ENCODE measurements around the gene CCDC71L.

Gene CCDC71L

GRCh38 chr7:106626376-106627164, 34.4 kb downstream of the CCDC71L start:
- in situ Hi-C loops (cut with HindIII; ENCODE audit: low sequenced_read_pairs) = no loop called here

GRCh38 chr7:106625678-106626301, 35.2 kb downstream of the CCDC71L start:
- in situ Hi-C loops (cut with HindIII; ENCODE audit: low sequenced_read_pairs) = no loop called here

- in situ Hi-C loops (cut with HindIII; ENCODE audit: low sequenced_read_pairs) = no loop called here
These were observed 37.1 kb downstream of the CCDC71L start for GRCh38 chr7:106623853-106624252.

GRCh38 chr7:106623315-106623660, 37.7 kb downstream of the CCDC71L start:
- in situ Hi-C loops (cut with HindIII; ENCODE audit: low sequenced_read_pairs) = no loop called here

GRCh38 chr7:106622654-106623314, 38.2 kb downstream of the CCDC71L start:
- in situ Hi-C loops (cut with HindIII; ENCODE audit: low sequenced_read_pairs) = no loop called here

GRCh38 chr7:106621393-106622132, 39.4 kb downstream of the CCDC71L start:
- in situ Hi-C loops (cut with HindIII; ENCODE audit: low sequenced_read_pairs) = no loop called here

GRCh38 chr7:106620676-106621075, 40.3 kb downstream of the CCDC71L start:
- in situ Hi-C loops (cut with HindIII; ENCODE audit: low sequenced_read_pairs) = no loop called here

- in situ Hi-C loops (cut with HindIII; ENCODE audit: low sequenced_read_pairs) = no loop called here
These were observed 40.9 kb downstream of the CCDC71L start for GRCh38 chr7:106620034-106620433.

- in situ Hi-C loops (cut with HindIII; ENCODE audit: low sequenced_read_pairs) = no loop called here
These were observed 41.7 kb downstream of the CCDC71L start for GRCh38 chr7:106619213-106619612.

GRCh38 chr7:106618480-106618879, 42.5 kb downstream of the CCDC71L start:
- in situ Hi-C loops (cut with HindIII; ENCODE audit: low sequenced_read_pairs) = no loop called here

- in situ Hi-C loops (cut with HindIII; ENCODE audit: low sequenced_read_pairs) = no loop called here
These were observed 43.1 kb downstream of the CCDC71L start for GRCh38 chr7:106617860-106618259.

- in situ Hi-C loops (cut with HindIII; ENCODE audit: low sequenced_read_pairs) = no loop called here
These were observed 44.3 kb downstream of the CCDC71L start for GRCh38 chr7:106616708-106617051.

- in situ Hi-C loops (cut with HindIII; ENCODE audit: low sequenced_read_pairs) = no loop called here
These were observed 44.9 kb downstream of the CCDC71L start for GRCh38 chr7:106615808-106616707.

GRCh38 chr7:106614751-106615150, 46.2 kb downstream of the CCDC71L start:
- in situ Hi-C loops (cut with HindIII; ENCODE audit: low sequenced_read_pairs) = no loop called here

GRCh38 chr7:106613848-106614560, 47.0 kb downstream of the CCDC71L start:
- in situ Hi-C loops (cut with HindIII; ENCODE audit: low sequenced_read_pairs) = no loop called here

GRCh38 chr7:106613279-106613678, 47.7 kb downstream of the CCDC71L start:
- in situ Hi-C loops (cut with HindIII; ENCODE audit: low sequenced_read_pairs) = no loop called here

GRCh38 chr7:106612432-106612831, 48.5 kb downstream of the CCDC71L start:
- in situ Hi-C loops (cut with HindIII; ENCODE audit: low sequenced_read_pairs) = no loop called here

GRCh38 chr7:106611911-106612310, 49.0 kb downstream of the CCDC71L start:
- in situ Hi-C loops (cut with HindIII; ENCODE audit: low sequenced_read_pairs) = no loop called here

- in situ Hi-C loops (cut with HindIII; ENCODE audit: low sequenced_read_pairs) = no loop called here
These were observed 49.7 kb downstream of the CCDC71L start for GRCh38 chr7:106610996-106611886.
